Heart left ventricle (tissue), 13 donors: Measurements from ENCODE around the gene DGKA.

ENCODE experiments used
- POLR2A ChIP-seq, 2 donors: fragments of 450-650 bp; IDR thresholded peaks; one replicate each; pipeline ENCODE4 v1.6.1; 2017; ENCODE audit warnings: antibody characterized with exemption in 2 of 2, mild to moderate bottlenecking in 2 of 2, moderate library complexity in 2 of 2
- TF ChIP-seq, protein P1 (sequence below), 12 donors: fragments of 200-600 bp; sonication (generic) in 4 of 12; IDR thresholded peaks; one replicate each; pipeline versions ENCODE4 v1.5.0 to v1.8.0; 2018 to 2022; ENCODE audit warnings: antibody characterized with exemption in 12 of 12, mild to moderate bottlenecking in 5 of 12
- donor health status: ischemic (EF 13 %, LVEDD 7.1; RV severe dilation, severe dysfunction).
- donor health status: DM: no; HTN: yes; CAD: no.
- donor health status: DM: no; HTN: no; CAD: no.
- donor health status: ischemic (EF 25% LVEDD 6.9; RV normal size, moderate dysfunction).
- donor health status: ischemic (EF 25% LVEDD 5.7; RV mildly dilated, moderate dysfunction).
- donor health status: ischemic (EF 35%, LVEDD 5.7; RV mildly dilated, moderate dysfunction).
- donor health status: nonischemic (EF 11% LVEDD 7.7; RV severe dilation, severe dysfunction).
- donor health status: DM: yes; HTN: yes; CAD: no.
- donor health status: PGD.
- donor health status: ischemic (EF 29% LVEDD 5.4; RV normal size, mild dysfunction).
- donor health status: nonischemic (EF 23%, LVEDD 6.1; RV moderate dilation, normal function).

DNA sequence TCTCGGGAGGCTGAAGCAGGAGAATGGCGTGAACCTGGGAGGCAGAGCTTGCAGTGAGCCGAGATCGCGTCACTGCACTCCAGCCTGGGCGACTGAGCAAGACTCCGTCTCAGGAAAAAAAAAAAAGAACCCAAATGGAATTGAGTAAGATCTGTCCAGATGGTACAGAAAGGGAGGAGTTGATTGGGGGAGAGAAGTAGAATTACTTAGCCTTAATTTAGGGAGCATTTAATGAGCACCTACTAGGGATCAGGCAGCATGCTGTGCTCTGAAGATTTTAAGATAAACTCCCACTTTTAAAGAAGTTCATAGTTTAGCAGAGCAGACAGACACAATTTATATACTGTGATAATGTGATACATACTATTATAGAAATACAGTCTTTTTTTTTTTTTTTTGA, 47.4 kb downstream of the DGKA start:
- TF ChIP-seq, protein P1, sequence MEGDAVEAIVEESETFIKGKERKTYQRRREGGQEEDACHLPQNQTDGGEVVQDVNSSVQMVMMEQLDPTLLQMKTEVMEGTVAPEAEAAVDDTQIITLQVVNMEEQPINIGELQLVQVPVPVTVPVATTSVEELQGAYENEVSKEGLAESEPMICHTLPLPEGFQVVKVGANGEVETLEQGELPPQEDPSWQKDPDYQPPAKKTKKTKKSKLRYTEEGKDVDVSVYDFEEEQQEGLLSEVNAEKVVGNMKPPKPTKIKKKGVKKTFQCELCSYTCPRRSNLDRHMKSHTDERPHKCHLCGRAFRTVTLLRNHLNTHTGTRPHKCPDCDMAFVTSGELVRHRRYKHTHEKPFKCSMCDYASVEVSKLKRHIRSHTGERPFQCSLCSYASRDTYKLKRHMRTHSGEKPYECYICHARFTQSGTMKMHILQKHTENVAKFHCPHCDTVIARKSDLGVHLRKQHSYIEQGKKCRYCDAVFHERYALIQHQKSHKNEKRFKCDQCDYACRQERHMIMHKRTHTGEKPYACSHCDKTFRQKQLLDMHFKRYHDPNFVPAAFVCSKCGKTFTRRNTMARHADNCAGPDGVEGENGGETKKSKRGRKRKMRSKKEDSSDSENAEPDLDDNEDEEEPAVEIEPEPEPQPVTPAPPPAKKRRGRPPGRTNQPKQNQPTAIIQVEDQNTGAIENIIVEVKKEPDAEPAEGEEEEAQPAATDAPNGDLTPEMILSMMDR (IDR thresholded peaks at IDR 0.05), result no peak
- TF ChIP-seq POLR2A (IDR thresholded peaks at IDR 0.05), result no peak
